ENCODE results near the gene ANKRD33. TPM values are rescaled to one million over a fixed set of nuclear protein-coding genes. Genes with fewer than 3 reads are reported as not detected.

ANKRD33 gene
- total and polyA plus RNA-seq, 2 of the 13 experiments (the other 11 are each of a cell fraction or from before 2014, with no cell fraction given), result 0.04 TPM; not detected in 1

DNA sequence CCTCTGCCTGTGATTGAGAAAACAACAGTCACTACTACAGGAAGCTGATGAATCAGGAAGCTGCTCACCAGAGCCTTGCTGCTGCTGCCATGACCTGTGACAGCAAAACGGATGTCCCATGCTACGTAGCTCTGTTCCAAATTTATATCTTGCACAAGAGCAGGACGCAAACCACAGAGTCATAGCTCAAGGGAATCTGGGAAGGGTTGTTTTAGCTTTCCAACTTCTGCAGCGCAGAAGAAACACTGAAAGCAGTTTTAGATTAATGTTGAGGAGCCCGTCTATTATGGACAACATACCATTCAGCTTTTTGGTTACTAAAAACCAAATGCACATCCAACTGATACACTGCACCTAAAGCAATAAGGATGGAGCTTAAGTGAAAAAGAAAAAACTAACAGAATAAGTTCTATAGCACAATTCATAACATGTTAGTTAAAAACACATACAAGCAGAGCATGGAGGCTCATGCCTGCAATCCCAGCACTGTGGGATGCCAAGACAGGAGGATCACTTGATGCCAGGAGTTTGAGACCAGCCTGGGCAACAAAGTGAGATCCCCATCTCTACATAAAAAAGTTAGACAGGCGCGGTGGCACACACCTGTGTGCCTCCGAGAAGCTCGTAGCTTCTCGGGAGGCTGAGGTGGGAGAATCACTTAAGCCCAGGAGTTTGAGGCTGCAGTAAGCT, 1.7 kb upstream of the ANKRD33 start:
- DNase-seq (ENCODE audit: low spot score) (peak; percentile 56), FAIRE-seq (no peak), ATAC-seq (no peak; the same call in 2 of the 3 replicates)
- H3K4me2 ChIP-seq (ENCODE audit: low read depth, low read length), result peak overlapping the region; percentile 20; the same call in 1 of the 2 replicates
- no peak overlapping the region for H3K9ac ChIP-seq (ENCODE audit: insufficient read depth, low read depth, low read length)
- H3K27me3 ChIP-seq (ENCODE audit: control insufficient read depth in 1 of 2, insufficient read depth in 2 of 2, low read length in 2 of 2), result peaks cover 7 to 11% of the 10 kb centered on the region in 2 experiments; a peak in 3 of 5 replicates
- no peaks in the 10 kb centered on the region for H4K20me1 ChIP-seq (ENCODE audit: insufficient read depth, low read length)
- peaks cover 45% of the 10 kb centered on the region for H3K4me1 ChIP-seq (ENCODE audit: insufficient read depth, low read length)
- 72% methylated on average over 10 of the region's 10 CpGs for WGBS (ENCODE audit: low lambda C conversion rate)
- no peaks in the 10 kb centered on the region for H3K36me3 ChIP-seq (replicated peaks in 1 of 2; ENCODE audit: control insufficient read depth in 1 of 2, insufficient read depth in 2 of 2, low read length in 2 of 2)
- intact Hi-C loops (cut with micrococcal nuclease; ENCODE audit: unreplicated experiment) (no loop called here), in situ Hi-C loops (cut with HindIII; ENCODE audit: extremely low pct_ligation_motif_present, low pct_unique_long_range_greater_than_20kb) (no loop called here)
- H2AFZ ChIP-seq (ENCODE audit: low read length), result no peak overlapping the region
- BruUV-seq (replicated peaks), result no TSS peak
- H3K9me3 ChIP-seq (ENCODE audit: low read length), result no peaks in the 10 kb centered on the region
- H3K4me3 ChIP-seq (replicated peaks in 1 of 3; ENCODE audit: insufficient read depth in 1 of 3, low read depth in 2 of 3, low read length in 3 of 3), result no peak overlapping the region
- POLR2A ChIA-PET, result interaction anchor here (1.2 kb wide), 1 partner anchor 9 kb away, joined by 4 read pairs; no protein-coding TSS in a partner anchor
- CTCF ChIA-PET (ENCODE audit: low intra/inter-chr PET ratio, low total read pairs), result no interaction called here
- H3K79me2 ChIP-seq (ENCODE audit: insufficient read depth, low read length), result no peaks in the 10 kb centered on the region
- H3K27ac ChIP-seq (ENCODE audit: extremely low read length, insufficient read depth, low read length), result no peak overlapping the region
- TF ChIP-seq ETV5 (CRISPR knock-in tag; IDR thresholded peaks at IDR 0.05; ENCODE audit: borderline replicate concordance), result peak; percentile 47; the same call in 1 of the 2 replicates
- no peak for TF ChIP-seq HNF4A (CRISPR knock-in tag; IDR thresholded peaks at IDR 0.05)
- TF ChIP-seq ELF3 (CRISPR knock-in tag; IDR thresholded peaks at IDR 0.05), result peak; percentile 38; the same call in 1 of the 2 replicates
- no peak for TF ChIP-seq ZSCAN21 (CRISPR knock-in tag; IDR thresholded peaks at IDR 0.05; ENCODE audit: borderline replicate concordance)
- TF ChIP-seq, protein P1, sequence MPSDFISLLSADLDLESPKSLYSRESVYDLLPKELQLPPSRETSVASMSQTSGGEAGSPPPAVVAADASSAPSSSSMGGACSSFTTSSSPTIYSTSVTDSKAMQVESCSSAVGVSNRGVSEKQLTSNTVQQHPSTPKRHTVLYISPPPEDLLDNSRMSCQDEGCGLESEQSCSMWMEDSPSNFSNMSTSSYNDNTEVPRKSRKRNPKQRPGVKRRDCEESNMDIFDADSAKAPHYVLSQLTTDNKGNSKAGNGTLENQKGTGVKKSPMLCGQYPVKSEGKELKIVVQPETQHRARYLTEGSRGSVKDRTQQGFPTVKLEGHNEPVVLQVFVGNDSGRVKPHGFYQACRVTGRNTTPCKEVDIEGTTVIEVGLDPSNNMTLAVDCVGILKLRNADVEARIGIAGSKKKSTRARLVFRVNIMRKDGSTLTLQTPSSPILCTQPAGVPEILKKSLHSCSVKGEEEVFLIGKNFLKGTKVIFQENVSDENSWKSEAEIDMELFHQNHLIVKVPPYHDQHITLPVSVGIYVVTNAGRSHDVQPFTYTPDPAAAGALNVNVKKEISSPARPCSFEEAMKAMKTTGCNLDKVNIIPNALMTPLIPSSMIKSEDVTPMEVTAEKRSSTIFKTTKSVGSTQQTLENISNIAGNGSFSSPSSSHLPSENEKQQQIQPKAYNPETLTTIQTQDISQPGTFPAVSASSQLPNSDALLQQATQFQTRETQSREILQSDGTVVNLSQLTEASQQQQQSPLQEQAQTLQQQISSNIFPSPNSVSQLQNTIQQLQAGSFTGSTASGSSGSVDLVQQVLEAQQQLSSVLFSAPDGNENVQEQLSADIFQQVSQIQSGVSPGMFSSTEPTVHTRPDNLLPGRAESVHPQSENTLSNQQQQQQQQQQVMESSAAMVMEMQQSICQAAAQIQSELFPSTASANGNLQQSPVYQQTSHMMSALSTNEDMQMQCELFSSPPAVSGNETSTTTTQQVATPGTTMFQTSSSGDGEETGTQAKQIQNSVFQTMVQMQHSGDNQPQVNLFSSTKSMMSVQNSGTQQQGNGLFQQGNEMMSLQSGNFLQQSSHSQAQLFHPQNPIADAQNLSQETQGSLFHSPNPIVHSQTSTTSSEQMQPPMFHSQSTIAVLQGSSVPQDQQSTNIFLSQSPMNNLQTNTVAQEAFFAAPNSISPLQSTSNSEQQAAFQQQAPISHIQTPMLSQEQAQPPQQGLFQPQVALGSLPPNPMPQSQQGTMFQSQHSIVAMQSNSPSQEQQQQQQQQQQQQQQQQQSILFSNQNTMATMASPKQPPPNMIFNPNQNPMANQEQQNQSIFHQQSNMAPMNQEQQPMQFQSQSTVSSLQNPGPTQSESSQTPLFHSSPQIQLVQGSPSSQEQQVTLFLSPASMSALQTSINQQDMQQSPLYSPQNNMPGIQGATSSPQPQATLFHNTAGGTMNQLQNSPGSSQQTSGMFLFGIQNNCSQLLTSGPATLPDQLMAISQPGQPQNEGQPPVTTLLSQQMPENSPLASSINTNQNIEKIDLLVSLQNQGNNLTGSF (CRISPR knock-in tag; IDR thresholded peaks at IDR 0.05), result no peak
- TF ChIP-seq ZNF225 (CRISPR knock-in tag; IDR thresholded peaks at IDR 0.05), result no peak
- peak; percentile 55; the same call in 1 of the 2 replicates for TF ChIP-seq ZBTB21 (CRISPR knock-in tag; IDR thresholded peaks at IDR 0.05)
- no peak for TF ChIP-seq MEIS2 (CRISPR knock-in tag; IDR thresholded peaks at IDR 0.05)
- no peak for TF ChIP-seq FOXP1 (IDR thresholded peaks at IDR 0.05)
- TF ChIP-seq FOXP1 (CRISPR knock-in tag; IDR thresholded peaks at IDR 0.05), result no peak
- no peak for TF ChIP-seq KDM5A (IDR thresholded peaks at IDR 0.05; ENCODE audit: borderline replicate concordance, low read length)
- no peak for TF ChIP-seq GABPA (IDR thresholded peaks at IDR 0.05; ENCODE audit: low read depth, low read length)
- TF ChIP-seq GABPA (CRISPR knock-in tag; IDR thresholded peaks at IDR 0.05; ENCODE audit: low read depth), result peak; percentile 63
- no peak for TF ChIP-seq ZNF430 (CRISPR knock-in tag; IDR thresholded peaks at IDR 0.05)
- no peak for TF ChIP-seq MZF1 (CRISPR knock-in tag; IDR thresholded peaks at IDR 0.05; ENCODE audit: borderline replicate concordance)
- TF ChIP-seq BHLHE40 (IDR thresholded peaks at IDR 0.05; ENCODE audit: low read length), result 0 out of 2 replicates have a peak, but pooled peaks have one; percentile 20
- 0 out of 2 replicates have a peak, but pooled peaks have one; percentile 59 for TF ChIP-seq TFE3 (CRISPR knock-in tag; IDR thresholded peaks at IDR 0.05)
- TF ChIP-seq FOXA3 (CRISPR knock-in tag; IDR thresholded peaks at IDR 0.05), result 0 out of 2 replicates have a peak, but pooled peaks have one; percentile 6
- peak; percentile 48 for TF ChIP-seq SAP130 (CRISPR knock-in tag; IDR thresholded peaks at IDR 0.05; ENCODE audit: low read depth)
- TF ChIP-seq NKX3-1 (CRISPR knock-in tag; IDR thresholded peaks at IDR 0.05), result no peak
